Glomerular visceral epithelial cell (primary cell): ENCODE data around the gene KCNN2.

ENCODE experiments used
- DNase-seq: peaks from one replicate; pipeline ENCODE4 v3.0.0-alpha.2; 2016; ENCODE audit errors: extremely low spot score

KCNN2 gene

GRCh38 chr5:114544561-114544960, 182.7 kb downstream of the KCNN2 start:
- no peak for DNase-seq
